Measurements from ENCODE around the gene EPS8.

The EPS8 gene

DNA sequence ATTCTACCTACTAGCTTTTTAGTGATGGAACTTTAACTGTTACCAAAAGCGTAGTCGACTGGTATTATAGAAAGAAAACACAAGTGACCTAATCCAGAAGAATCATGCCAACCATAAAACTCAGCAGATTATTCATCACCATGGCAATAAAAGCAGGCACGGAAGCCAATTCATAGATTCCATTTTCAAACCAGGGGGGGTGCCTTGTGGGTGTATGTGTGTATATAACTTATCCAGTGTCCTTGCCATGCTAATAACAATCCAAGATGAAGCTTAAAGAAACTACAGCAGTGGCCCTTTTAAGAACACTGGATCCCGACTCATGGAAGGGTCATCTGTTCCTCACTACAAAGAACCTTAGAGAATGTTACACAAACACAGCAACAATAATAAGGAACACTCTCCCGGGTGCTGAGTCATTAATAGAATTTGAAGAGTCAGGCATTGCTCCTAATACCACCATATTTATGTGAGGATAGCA is 61.0 kb downstream of the EPS8 start:
- Histone ChIP-seq H2BK15ac (ENCODE audit: low read length) (no peak overlapping the region), H3K9me3 (replicated peaks in 1 of 2; ENCODE audit: control insufficient read depth in 2 of 2, insufficient read depth in 1 of 2, low read depth in 1 of 2, low read length in 2 of 2) (no peaks in the 10 kb centered on the region), H2AK5ac (ENCODE audit: low read depth, low read length) (no peak overlapping the region), H2AFZ (ENCODE audit: low read length) (no peak overlapping the region), H3K27me3 (ENCODE audit: control insufficient read depth in 3 of 3, insufficient read depth in 3 of 3, low read depth in 1 of 3, low read length in 3 of 3) (no peaks in the 10 kb centered on the region), H3K4ac (ENCODE audit: low read length) (no peak overlapping the region), H3K18ac (ENCODE audit: low read length) (no peak overlapping the region), H3K14ac (ENCODE audit: low read length) (no peak overlapping the region), H2BK12ac (ENCODE audit: low read length) (no peak overlapping the region), H3K36me3 (replicated peaks in 1 of 2; ENCODE audit: control insufficient read depth in 2 of 2, insufficient read depth in 2 of 2, low read length in 2 of 2) (no peaks in the 10 kb centered on the region), H4K91ac (ENCODE audit: low read depth, low read length, poor library complexity) (no peak overlapping the region), H3K9ac (ENCODE audit: low read depth, low read length, poor library complexity) (no peak overlapping the region), H3K79me1 (ENCODE audit: low read depth, low read length) (no peaks in the 10 kb centered on the region), H3K4me1 (ENCODE audit: control insufficient read depth in 2 of 2, insufficient read depth in 1 of 2, low read depth in 1 of 2, low read length in 2 of 2) (peaks cover 0 to 4% of the 10 kb centered on the region in 2 donors), H3K23ac (ENCODE audit: low read depth, low read length, poor library complexity) (no peak overlapping the region), H3K27ac (replicated peaks; ENCODE audit: low read length) (no peak overlapping the region), H2BK120ac (ENCODE audit: low read depth, low read length) (no peak overlapping the region), H3K4me2 (ENCODE audit: insufficient read depth, low read length, poor library complexity, severe bottlenecking) (no peak overlapping the region), H4K8ac (ENCODE audit: low read depth, low read length) (no peak overlapping the region), H3K4me3 (ENCODE audit: low read length in 2 of 2) (no peak overlapping the region), H2BK5ac (ENCODE audit: low read length) (no peak overlapping the region)
- WGBS, 2 donors (ENCODE audit: extremely low coverage in 2 of 2, insufficient read length in 2 of 2, insufficient replicate concordance in 1 of 2), result no CpG with 5 or more reads among the region's 5 CpGs
- DNase-seq (ENCODE audit: low spot score), result no peak

DNA sequence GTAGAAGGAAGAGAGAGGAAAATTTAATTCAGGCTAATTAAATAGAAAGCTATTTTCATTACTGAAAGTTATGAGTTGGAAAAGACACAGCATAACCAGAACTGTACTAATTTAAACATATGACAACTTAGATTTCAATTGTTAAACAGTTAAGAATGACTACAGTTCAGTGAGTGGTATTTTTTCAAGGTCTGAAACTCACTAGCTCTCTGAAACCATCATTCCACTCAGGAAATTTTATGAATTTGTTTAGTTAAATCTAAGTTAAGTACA is 62.4 kb downstream of the EPS8 start:
- Histone ChIP-seq H2BK12ac (ENCODE audit: low read length) (no peak overlapping the region), H3K36me3 (replicated peaks in 1 of 2; ENCODE audit: control insufficient read depth in 2 of 2, insufficient read depth in 2 of 2, low read length in 2 of 2) (no peaks in the 10 kb centered on the region), H3K9me3 (replicated peaks in 1 of 2; ENCODE audit: control insufficient read depth in 2 of 2, insufficient read depth in 1 of 2, low read depth in 1 of 2, low read length in 2 of 2) (no peaks in the 10 kb centered on the region), H3K4me3 (ENCODE audit: low read length in 2 of 2) (no peak overlapping the region), H3K18ac (ENCODE audit: low read length) (no peak overlapping the region), H3K4me1 (ENCODE audit: control insufficient read depth in 2 of 2, insufficient read depth in 1 of 2, low read depth in 1 of 2, low read length in 2 of 2) (peaks cover 0 to 4% of the 10 kb centered on the region in 2 donors), H2AFZ (ENCODE audit: low read length) (no peak overlapping the region), H3K27ac (replicated peaks; ENCODE audit: low read length) (no peak overlapping the region), H3K23ac (ENCODE audit: low read depth, low read length, poor library complexity) (no peak overlapping the region), H3K14ac (ENCODE audit: low read length) (no peak overlapping the region), H4K8ac (ENCODE audit: low read depth, low read length) (no peak overlapping the region), H3K9ac (ENCODE audit: low read depth, low read length, poor library complexity) (no peak overlapping the region), H4K91ac (ENCODE audit: low read depth, low read length, poor library complexity) (no peak overlapping the region), H2BK15ac (ENCODE audit: low read length) (no peak overlapping the region), H2AK5ac (ENCODE audit: low read depth, low read length) (no peak overlapping the region), H2BK5ac (ENCODE audit: low read length) (no peak overlapping the region), H2BK120ac (ENCODE audit: low read depth, low read length) (no peak overlapping the region), H3K4ac (ENCODE audit: low read length) (no peak overlapping the region), H3K27me3 (ENCODE audit: control insufficient read depth in 3 of 3, insufficient read depth in 3 of 3, low read depth in 1 of 3, low read length in 3 of 3) (no peaks in the 10 kb centered on the region), H3K4me2 (ENCODE audit: insufficient read depth, low read length, poor library complexity, severe bottlenecking) (no peak overlapping the region), H3K79me1 (ENCODE audit: low read depth, low read length) (no peaks in the 10 kb centered on the region)
- DNase-seq (ENCODE audit: low spot score), result no peak

DNA sequence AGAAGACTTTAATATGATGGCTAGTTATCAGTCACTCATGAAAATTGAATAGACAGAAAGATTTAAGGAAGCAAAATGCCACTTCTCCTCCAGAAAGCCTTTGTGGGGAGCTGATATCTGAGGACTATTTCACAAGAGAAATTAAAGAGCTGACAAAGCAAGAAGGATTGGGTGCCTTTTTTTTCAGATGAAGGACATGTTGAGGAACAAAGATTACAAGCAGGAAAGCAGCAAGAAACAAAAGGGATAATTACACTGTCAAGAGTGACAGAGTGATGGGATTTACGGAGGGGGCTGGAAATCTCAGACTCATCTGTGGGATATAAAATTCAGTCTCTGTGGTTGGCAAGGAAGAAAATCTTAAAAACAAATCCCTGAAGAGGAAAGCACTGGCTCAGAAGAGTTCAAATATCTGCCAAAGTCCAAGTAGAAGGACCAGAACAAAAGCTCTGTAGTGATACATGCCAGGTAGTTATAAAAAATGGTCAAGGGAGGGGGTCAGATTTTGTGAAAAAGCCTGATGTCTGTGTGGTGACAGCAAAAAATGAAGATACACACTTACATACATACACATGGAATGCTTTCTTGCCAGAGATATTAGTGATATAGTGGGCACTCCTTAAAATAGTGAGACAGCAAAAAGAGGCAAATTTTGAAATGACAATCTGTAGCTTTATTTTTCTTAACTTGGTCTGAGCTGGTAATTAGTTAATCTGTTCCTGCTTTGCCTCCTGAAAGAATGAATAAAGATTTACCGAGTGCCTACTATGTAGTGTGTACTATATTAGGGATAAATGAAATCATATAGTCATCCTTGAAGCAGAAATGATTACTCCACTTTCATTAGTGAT is 62.9 kb downstream of the EPS8 start:
- Histone ChIP-seq H3K23ac (ENCODE audit: low read depth, low read length, poor library complexity) (no peak overlapping the region), H3K14ac (ENCODE audit: low read length) (no peak overlapping the region), H3K79me1 (ENCODE audit: low read depth, low read length) (no peaks in the 10 kb centered on the region), H4K8ac (ENCODE audit: low read depth, low read length) (no peak overlapping the region), H2BK15ac (ENCODE audit: low read length) (no peak overlapping the region), H3K9ac (ENCODE audit: low read depth, low read length, poor library complexity) (no peak overlapping the region), H2AK5ac (ENCODE audit: low read depth, low read length) (no peak overlapping the region), H2BK12ac (ENCODE audit: low read length) (no peak overlapping the region), H3K4me3 (ENCODE audit: low read length in 2 of 2) (no peak overlapping the region), H3K27me3 (ENCODE audit: control insufficient read depth in 3 of 3, insufficient read depth in 3 of 3, low read depth in 1 of 3, low read length in 3 of 3) (no peaks in the 10 kb centered on the region), H3K18ac (ENCODE audit: low read length) (no peak overlapping the region), H3K4me1 (ENCODE audit: control insufficient read depth in 2 of 2, insufficient read depth in 1 of 2, low read depth in 1 of 2, low read length in 2 of 2) (peaks cover 0 to 4% of the 10 kb centered on the region in 2 donors), H2BK5ac (ENCODE audit: low read length) (no peak overlapping the region), H3K4me2 (ENCODE audit: insufficient read depth, low read length, poor library complexity, severe bottlenecking) (no peak overlapping the region), H3K4ac (ENCODE audit: low read length) (no peak overlapping the region), H3K27ac (replicated peaks; ENCODE audit: low read length) (no peak overlapping the region), H4K91ac (ENCODE audit: low read depth, low read length, poor library complexity) (no peak overlapping the region), H2AFZ (ENCODE audit: low read length) (no peak overlapping the region), H3K9me3 (replicated peaks in 1 of 2; ENCODE audit: control insufficient read depth in 2 of 2, insufficient read depth in 1 of 2, low read depth in 1 of 2, low read length in 2 of 2) (no peaks in the 10 kb centered on the region), H3K36me3 (replicated peaks in 1 of 2; ENCODE audit: control insufficient read depth in 2 of 2, insufficient read depth in 2 of 2, low read length in 2 of 2) (no peaks in the 10 kb centered on the region), H2BK120ac (ENCODE audit: low read depth, low read length) (no peak overlapping the region)
- DNase-seq (ENCODE audit: low spot score), result no peak
- no CpG with 5 or more reads among the region's 2 CpGs for WGBS, 2 donors (ENCODE audit: extremely low coverage in 2 of 2, insufficient read length in 2 of 2, insufficient replicate concordance in 1 of 2)

DNA sequence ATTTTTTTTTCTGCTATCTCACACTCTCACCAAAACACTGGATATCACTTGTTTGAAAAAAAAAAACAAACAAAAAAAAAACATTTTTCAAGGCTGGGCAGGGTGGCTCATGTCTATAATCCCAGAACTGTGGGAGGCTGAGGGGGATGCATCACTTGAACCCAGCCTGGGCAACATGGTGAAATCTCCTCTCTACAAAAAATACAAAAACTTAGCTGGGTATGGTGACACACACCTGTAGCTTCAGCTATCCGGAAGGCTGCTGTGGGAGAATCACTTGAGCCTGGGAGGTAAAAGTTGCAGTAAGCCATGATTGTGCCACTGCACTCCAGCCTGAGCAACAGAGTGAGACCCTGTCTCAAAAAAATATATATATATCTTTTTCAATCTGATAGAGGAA is 66.2 kb downstream of the EPS8 start:
- no peak overlapping the region for H2AFZ ChIP-seq (ENCODE audit: low read length)
- no peak for DNase-seq (ENCODE audit: low spot score)
- H3K4ac ChIP-seq (ENCODE audit: low read length), result no peak overlapping the region
- no peak overlapping the region for H3K14ac ChIP-seq (ENCODE audit: low read length)
- H3K18ac ChIP-seq (ENCODE audit: low read length), result no peak overlapping the region
- no peak overlapping the region for H4K91ac ChIP-seq (ENCODE audit: low read depth, low read length, poor library complexity)
- no peak overlapping the region for H3K4me2 ChIP-seq (ENCODE audit: insufficient read depth, low read length, poor library complexity, severe bottlenecking)
- no peak overlapping the region for H2BK120ac ChIP-seq (ENCODE audit: low read depth, low read length)
- H3K36me3 ChIP-seq (replicated peaks in 1 of 2; ENCODE audit: control insufficient read depth in 2 of 2, insufficient read depth in 2 of 2, low read length in 2 of 2), result no peaks in the 10 kb centered on the region
- no peak overlapping the region for H3K4me3 ChIP-seq (ENCODE audit: low read length in 2 of 2)
- no peak overlapping the region for H2BK5ac ChIP-seq (ENCODE audit: low read length)
- H2BK12ac ChIP-seq (ENCODE audit: low read length), result no peak overlapping the region
- no peak overlapping the region for H3K23ac ChIP-seq (ENCODE audit: low read depth, low read length, poor library complexity)
- H3K9me3 ChIP-seq (replicated peaks in 1 of 2; ENCODE audit: control insufficient read depth in 2 of 2, insufficient read depth in 1 of 2, low read depth in 1 of 2, low read length in 2 of 2), result no peaks in the 10 kb centered on the region
- no peak overlapping the region for H2BK15ac ChIP-seq (ENCODE audit: low read length)
- H3K4me1 ChIP-seq (ENCODE audit: control insufficient read depth in 2 of 2, insufficient read depth in 1 of 2, low read depth in 1 of 2, low read length in 2 of 2), result peaks cover 0 to under 1% of the 10 kb centered on the region in 2 donors
- no peak overlapping the region for H4K8ac ChIP-seq (ENCODE audit: low read depth, low read length)
- H3K27me3 ChIP-seq (ENCODE audit: control insufficient read depth in 3 of 3, insufficient read depth in 3 of 3, low read depth in 1 of 3, low read length in 3 of 3), result no peaks in the 10 kb centered on the region
- H3K9ac ChIP-seq (ENCODE audit: low read depth, low read length, poor library complexity), result no peak overlapping the region
- no peak overlapping the region for H2AK5ac ChIP-seq (ENCODE audit: low read depth, low read length)
- WGBS, 2 donors (ENCODE audit: extremely low coverage in 2 of 2, insufficient read length in 2 of 2, insufficient replicate concordance in 1 of 2), result no CpG with 5 or more reads among the region's 1 CpG
- no peaks in the 10 kb centered on the region for H3K79me1 ChIP-seq (ENCODE audit: low read depth, low read length)
- no peak overlapping the region for H3K27ac ChIP-seq (replicated peaks; ENCODE audit: low read length)

All from neuronal stem cell (in vitro differentiated cells).